K562 (cell line): ENCODE results near the gene CITED1. TPM values are rescaled to one million over a fixed set of nuclear protein-coding genes. Genes with fewer than 3 reads are reported as not detected.

Source experiments
- ATAC-seq: fragments of 200-7000 bp; cut with Tn5 transposase; 3 replicates; pipeline ENCODE4 v1.9.1; 2020; ENCODE audit warnings: moderate library complexity
- BruUV-seq: library from RNA; stranded (reverse); fragments of 400-500 nt; replicated peaks from 2 replicates; lab custom pipeline; 2021; lab: Mats Ljungman, UMichigan
- CTCF ChIA-PET: fragments of 300-600 bp; formaldehyde crosslinking; extraction: SDS; loops from one replicate; lab custom pipeline; 2021; ENCODE audit warnings: low intra/inter-chr PET ratio; lab: Yijun Ruan, JAX
- POLR2A ChIA-PET: fragments of 300-600, 350-650 bp; sonication (Branson Sonifier 250); formaldehyde crosslinking; extraction: SDS; loops from one replicate; lab custom pipeline; 2021; ENCODE audit warnings: antibody characterized with exemption, inconsistent platforms; lab: Yijun Ruan, JAX
- DNase-seq, 4 experiments: peaks; one replicate each; pipeline versions ENCODE4 v3.0.0 to v3.0.0-alpha.2; 2011 to 2018; ENCODE audit warnings: low spot score in 3 of 4, mixed read lengths in 3 of 4; ENCODE audit errors: extremely low read depth in 1 of 4
- FAIRE-seq: peaks from 2 replicates; lab custom pipeline; 2011; peaks lifted over from hg19 to GRCh38; lab: Jason Lieb, UNC
- H2AFZ ChIP-seq: 2 replicates; pipeline ENCODE4 v1.6.0; 2011; ENCODE audit warnings: low read depth, low read length, control low read depth, inconsistent platforms
- H3K27ac ChIP-seq: fragments of 200-600 bp; 3 replicates; pipeline ENCODE4 v1.8.0; 2011; ENCODE audit warnings: low read depth, mild to moderate bottlenecking, control low read depth, inconsistent platforms, low read length, moderate library complexity, mixed read lengths; ENCODE audit errors: extremely low read depth
- H3K27me3 ChIP-seq, 2 experiments: fragments of 300-600 bp in 1 of 2; 2 replicates in 1 of 2; 3 replicates in 1 of 2; pipeline versions ENCODE4 v1.6.0 to v1.8.0; 2011; ENCODE audit warnings: inconsistent platforms in 2 of 2, low read length in 2 of 2, mild to moderate bottlenecking in 1 of 2, mixed read lengths in 1 of 2, moderate library complexity in 1 of 2; ENCODE audit not compliant: control insufficient read depth in 2 of 2, insufficient read depth in 2 of 2
- H3K36me3 ChIP-seq: fragments of 300-600 bp; 3 replicates; pipeline ENCODE4 v1.8.0; 2011; ENCODE audit warnings: mild to moderate bottlenecking, low read length, inconsistent platforms; ENCODE audit not compliant: control insufficient read depth, insufficient read depth
- H3K4me1 ChIP-seq, 2 experiments: fragments of 200-600 bp in 1 of 2; replicated peaks in 1 of 2; 2 replicates in 1 of 2; 3 replicates in 1 of 2; pipeline versions ENCODE4 v1.5.1 to v1.8.0; 2011; ENCODE audit warnings: inconsistent platforms in 2 of 2, low read length in 2 of 2, mild to moderate bottlenecking in 1 of 2, mixed read lengths in 1 of 2, moderate library complexity in 1 of 2; ENCODE audit not compliant: control insufficient read depth in 2 of 2, insufficient read depth in 2 of 2
- H3K4me2 ChIP-seq: 2 replicates; pipeline ENCODE4 v1.6.1; 2011; ENCODE audit warnings: low read length, control low read depth, inconsistent platforms, mixed read lengths; ENCODE audit not compliant: insufficient read depth
- H3K4me3 ChIP-seq: fragments of 200-600 bp; sonication (generic), shearing (Covaris generic); 2 replicates; pipeline ENCODE4 v1.5.1; 2016; ENCODE audit warnings: control low read depth, inconsistent platforms
- H3K79me2 ChIP-seq: fragments of 200-600 bp; 3 replicates; pipeline ENCODE4 v1.8.0; 2011; ENCODE audit warnings: low read length, inconsistent platforms; ENCODE audit not compliant: control insufficient read depth, insufficient read depth
- H3K9ac ChIP-seq, 2 experiments: 2 replicates each; pipeline versions ENCODE4 v1.6.0 to v1.6.1; 2011; ENCODE audit warnings: low read depth in 2 of 2, low read length in 2 of 2, control low read depth in 1 of 2, inconsistent platforms in 1 of 2, mild to moderate bottlenecking in 1 of 2, mixed read lengths in 1 of 2; ENCODE audit not compliant: insufficient read depth in 1 of 2
- H3K9me1 ChIP-seq: one replicate; pipeline ENCODE4 v1.6.0; 2011; ENCODE audit warnings: inconsistent platforms, mild to moderate bottlenecking, low read length, moderate library complexity; ENCODE audit not compliant: control insufficient read depth, insufficient read depth
- H3K9me3 ChIP-seq: replicated peaks from 2 replicates; pipeline ENCODE4 v1.5.1; 2011; ENCODE audit warnings: low read depth, low read length, inconsistent platforms; ENCODE audit not compliant: control insufficient read depth, insufficient read depth
- H4K20me1 ChIP-seq: replicated peaks from 2 replicates; pipeline ENCODE4 v1.6.1; 2011; ENCODE audit warnings: low read length, inconsistent platforms, mixed read lengths; ENCODE audit not compliant: control insufficient read depth, insufficient read depth
- FOXA1 ChIP-seq: fragments of 450-650 bp; IDR thresholded peaks from 2 replicates; pipeline ENCODE4 v1.6.1; 2016; ENCODE audit warnings: mild to moderate bottlenecking, borderline replicate concordance
- HDGF ChIP-seq: fragments of 450-650 bp; IDR thresholded peaks from 2 replicates; pipeline ENCODE4 v1.6.1; 2016
- LCOR ChIP-seq: sonication (generic); formaldehyde crosslinking; IDR thresholded peaks from 2 replicates; pipeline ENCODE4 v1.8.0; 2022; ENCODE audit warnings: mild to moderate bottlenecking, missing genetic modification reagents
- MCM7 ChIP-seq, 2 experiments: fragments of 450-650 bp; IDR thresholded peaks; 2 replicates each; pipeline ENCODE4 v1.6.1; 2016 to 2018
- SMARCC2 ChIP-seq: fragments of 450-650 bp; IDR thresholded peaks from 2 replicates; pipeline ENCODE4 v1.6.1; 2017; ENCODE audit warnings: antibody characterized with exemption, moderate library complexity, mild to moderate bottlenecking, low read depth
- WGBS: fragments of 100-300 bp; shearing (Covaris generic); methylation state at CpG from one replicate; pipeline ENCODE4 v1.1.6; 2016; ENCODE audit warnings: low coverage, mixed read lengths; ENCODE audit not compliant: insufficient coverage; ENCODE audit errors: missing lambda C conversion rate; 5-methylcytosine and 5-hydroxymethylcytosine counted together
- in situ Hi-C: fragments of 300-500 bp; cut with MboI; formaldehyde crosslinking; loops from 4 replicates; pipeline ENCODE4 v1.15.0; 2018; ENCODE audit warnings: inconsistent platforms, mixed read lengths
- intact Hi-C: fragments of 100-400 bp; cut with micrococcal nuclease; formaldehyde crosslinking; loops from 2 replicates; pipeline ENCODE4 v1.14.2; 2022
- polyA plus RNA-seq, 8 experiments: library from polyadenylated mRNA; depleted of rRNA in 4 of 8; stranded (reverse) in 5 of 8; unstranded in 3 of 8; fragments of >200 nt; fragmentation: Nextera tagmentation in 2 of 8; fragmentation: Illumina TruSeq in 1 of 8; extraction: Ambion mirVana in 2 of 8; extraction: Trizol in 1 of 8; gene quantifications; 2 replicates each; pipeline versions ENCODE4 v1.2.1 to v1.2.3, GENCODE V29; 2011 to 2014; ENCODE audit warnings: inconsistent platforms in 1 of 8, missing spikeins in 1 of 8
- total RNA-seq, 7 experiments: library from RNA; depleted of rRNA in 6 of 7; stranded (reverse); fragments of >200 nt in 6 of 7; fragmentation: Illumina TruSeq in 2 of 7; extraction: Trizol in 2 of 7; gene quantifications; 2 replicates each; pipeline versions ENCODE4 v1.2.1 to v1.2.3, GENCODE V29; 2011 to 2021; ENCODE audit warnings: low replicate concordance in 1 of 7
- TF ChIP-seq, protein P1 (sequence below): sonication (generic); formaldehyde crosslinking; IDR thresholded peaks from 2 replicates; pipeline ENCODE4 v1.8.1; 2023; ENCODE audit warnings: mild to moderate bottlenecking, missing genetic modification reagents
- TF ChIP-seq, protein P2 (sequence below): fragments of 450-650 bp; formaldehyde crosslinking; IDR thresholded peaks from 2 replicates; pipeline ENCODE4 v1.4.0; 2020; ENCODE audit warnings: mild to moderate bottlenecking, moderate library complexity

Gene CITED1
- total and polyA plus RNA-seq, 9 of the 15 experiments (the other 6 are each of a cell fraction or from before 2014, with no cell fraction given) = 0.56 to 5.8 (median 4.2) TPM

DNA sequence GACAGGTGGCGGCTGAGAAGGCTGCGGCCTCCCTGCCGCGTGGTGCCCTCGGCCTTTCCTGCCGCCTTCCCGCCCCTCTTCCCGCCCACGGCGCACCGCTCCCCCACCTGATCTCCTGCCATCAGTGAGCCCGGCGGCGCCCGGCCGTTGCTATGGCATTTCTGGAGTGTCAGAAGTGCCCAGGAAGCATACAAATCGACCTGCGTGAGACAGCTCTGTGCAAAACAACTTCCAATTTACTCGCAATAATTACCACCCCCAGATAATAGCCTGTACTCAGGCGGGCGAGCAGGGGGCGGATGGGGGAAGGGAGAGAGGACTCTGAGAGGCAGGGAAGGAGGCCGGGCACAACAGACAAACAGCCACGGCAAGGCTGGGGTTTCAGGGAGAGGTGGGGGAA, 50.3 kb downstream of the CITED1 start:
- intact Hi-C loops = no loop called here
- in situ Hi-C loops = no loop called here
- H3K79me2 ChIP-seq = no peaks in the 10 kb centered on the region
- no peak for TF ChIP-seq MCM7 (IDR thresholded peaks at IDR 0.05)
- TF ChIP-seq, protein P1, sequence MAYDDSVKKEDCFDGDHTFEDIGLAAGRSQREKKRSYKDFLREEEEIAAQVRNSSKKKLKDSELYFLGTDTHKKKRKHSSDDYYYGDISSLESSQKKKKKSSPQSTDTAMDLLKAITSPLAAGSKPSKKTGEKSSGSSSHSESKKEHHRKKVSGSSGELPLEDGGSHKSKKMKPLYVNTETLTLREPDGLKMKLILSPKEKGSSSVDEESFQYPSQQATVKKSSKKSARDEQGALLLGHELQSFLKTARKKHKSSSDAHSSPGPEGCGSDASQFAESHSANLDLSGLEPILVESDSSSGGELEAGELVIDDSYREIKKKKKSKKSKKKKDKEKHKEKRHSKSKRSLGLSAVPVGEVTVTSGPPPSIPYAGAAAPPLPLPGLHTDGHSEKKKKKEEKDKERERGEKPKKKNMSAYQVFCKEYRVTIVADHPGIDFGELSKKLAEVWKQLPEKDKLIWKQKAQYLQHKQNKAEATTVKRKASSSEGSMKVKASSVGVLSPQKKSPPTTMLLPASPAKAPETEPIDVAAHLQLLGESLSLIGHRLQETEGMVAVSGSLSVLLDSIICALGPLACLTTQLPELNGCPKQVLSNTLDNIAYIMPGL (CRISPR knock-in tag) = no peak
- TF ChIP-seq LCOR (CRISPR knock-in tag) = no peak
- no peak for TF ChIP-seq FOXA1
- TF ChIP-seq HDGF = no peak
- TF ChIP-seq, protein P2, sequence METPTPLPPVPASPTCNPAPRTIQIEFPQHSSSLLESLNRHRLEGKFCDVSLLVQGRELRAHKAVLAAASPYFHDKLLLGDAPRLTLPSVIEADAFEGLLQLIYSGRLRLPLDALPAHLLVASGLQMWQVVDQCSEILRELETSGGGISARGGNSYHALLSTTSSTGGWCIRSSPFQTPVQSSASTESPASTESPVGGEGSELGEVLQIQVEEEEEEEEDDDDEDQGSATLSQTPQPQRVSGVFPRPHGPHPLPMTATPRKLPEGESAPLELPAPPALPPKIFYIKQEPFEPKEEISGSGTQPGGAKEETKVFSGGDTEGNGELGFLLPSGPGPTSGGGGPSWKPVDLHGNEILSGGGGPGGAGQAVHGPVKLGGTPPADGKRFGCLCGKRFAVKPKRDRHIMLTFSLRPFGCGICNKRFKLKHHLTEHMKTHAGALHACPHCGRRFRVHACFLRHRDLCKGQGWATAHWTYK (CRISPR knock-in tag) = no peak
- TF ChIP-seq SMARCC2 = no peak
- TF ChIP-seq, all 486 proteins: peak for 0
- no peak overlapping the region for H3K4me2 ChIP-seq
- H4K20me1 ChIP-seq = no peaks in the 10 kb centered on the region
- DNase-seq (no peak), FAIRE-seq (no peak), ATAC-seq (no peak)
- no peaks in the 10 kb centered on the region for H3K9me3 ChIP-seq
- no peak overlapping the region for H3K4me3 ChIP-seq
- no peak overlapping the region for H2AFZ ChIP-seq
- WGBS = 18% methylated on average over 7 of the region's 24 CpGs
- H3K4me1 ChIP-seq = no peaks in the 10 kb centered on the region; a peak in 2 of 5 replicates
- ChIA-PET POLR2A (no interaction called here), CTCF (no interaction called here)
- H3K9ac ChIP-seq = no peak overlapping the region
- peaks cover 0 to 5% of the 10 kb centered on the region in 2 experiments; a peak in 1 of 5 replicates for H3K27me3 ChIP-seq
- H3K9me1 ChIP-seq = no peaks in the 10 kb centered on the region
- no peak overlapping the region for H3K27ac ChIP-seq
- no TSS peak for BruUV-seq
- H3K36me3 ChIP-seq = no peaks in the 10 kb centered on the region
